ENCODE data around the gene USP43.
"Not testable (repeated sequence)": the region's sequence is repeated elsewhere in the genome, so short reads cannot be mapped to it uniquely, and the experiment has no call there.

USP43 gene

GRCh38 chr17:9644910-9645751 lies at the start of gene USP43:
TSS of gene USP43 (plus strand) at chr17:9645517. CDS start at chr17:9645633, 116 bp downstream.
- peak; percentile 84 for DNase-seq (ENCODE audit: low read depth)
- no peak for TF ChIP-seq CTCF (IDR thresholded peaks at IDR 0.05; ENCODE audit: insufficient read depth, low read depth, low read length, missing control alignments)
- H3K4me3 ChIP-seq (ENCODE audit: low read length) = peak within 1 kb of the TSS; percentile 71

- DNase-seq (ENCODE audit: low read depth); H3K4me3 ChIP-seq (ENCODE audit: low read length): not testable (repeated sequence)
Observed at GRCh38 chr17:9597638-9598037, 47.7 kb upstream of the USP43 start.

- TF ChIP-seq CTCF (IDR thresholded peaks at IDR 0.05; ENCODE audit: insufficient read depth, low read depth, low read length, missing control alignments) = no peak
Observed at GRCh38 chr17:9598661-9599060, 46.7 kb upstream of the USP43 start.

GRCh38 chr17:9604583-9604982 lies 40.7 kb upstream of the USP43 start:
- DNase-seq (ENCODE audit: low read depth); H3K4me3 ChIP-seq (ENCODE audit: low read length): not testable (repeated sequence)

More at GRCh38 chr17:9598661-9599060, 46.7 kb upstream of the USP43 start:
- no peak overlapping the region for H3K4me3 ChIP-seq (ENCODE audit: low read length)
- DNase-seq (ENCODE audit: low read depth) = peak; percentile 68

GRCh38 chr17:9606453-9606852 lies 38.9 kb upstream of the USP43 start:
- no peak for TF ChIP-seq CTCF (IDR thresholded peaks at IDR 0.05; ENCODE audit: insufficient read depth, low read depth, low read length, missing control alignments)
- no peak for DNase-seq (ENCODE audit: low read depth)
- H3K4me3 ChIP-seq (ENCODE audit: low read length) = no peak overlapping the region

- not testable (repeated sequence) for H3K4me3 ChIP-seq (ENCODE audit: low read length)
- DNase-seq (ENCODE audit: low read depth) = peak; percentile 64
Observed at GRCh38 chr17:9607058-9607457, 38.3 kb upstream of the USP43 start.

GRCh38 chr17:9611557-9611956 lies 33.8 kb upstream of the USP43 start:
- no peak for TF ChIP-seq CTCF (IDR thresholded peaks at IDR 0.05; ENCODE audit: insufficient read depth, low read depth, low read length, missing control alignments)

GRCh38 chr17:9612006-9612405 lies 33.3 kb upstream of the USP43 start:
- no peak overlapping the region for H3K4me3 ChIP-seq (ENCODE audit: low read length)
- TF ChIP-seq CTCF (IDR thresholded peaks at IDR 0.05; ENCODE audit: insufficient read depth, low read depth, low read length, missing control alignments) = no peak
- peak; percentile 36 for DNase-seq (ENCODE audit: low read depth)

More at GRCh38 chr17:9611557-9611956, 33.8 kb upstream of the USP43 start:
- no peak for DNase-seq (ENCODE audit: low read depth)
- no peak overlapping the region for H3K4me3 ChIP-seq (ENCODE audit: low read length)
